ENCODE results near the gene ZCCHC9.

The ZCCHC9 gene

DNA sequence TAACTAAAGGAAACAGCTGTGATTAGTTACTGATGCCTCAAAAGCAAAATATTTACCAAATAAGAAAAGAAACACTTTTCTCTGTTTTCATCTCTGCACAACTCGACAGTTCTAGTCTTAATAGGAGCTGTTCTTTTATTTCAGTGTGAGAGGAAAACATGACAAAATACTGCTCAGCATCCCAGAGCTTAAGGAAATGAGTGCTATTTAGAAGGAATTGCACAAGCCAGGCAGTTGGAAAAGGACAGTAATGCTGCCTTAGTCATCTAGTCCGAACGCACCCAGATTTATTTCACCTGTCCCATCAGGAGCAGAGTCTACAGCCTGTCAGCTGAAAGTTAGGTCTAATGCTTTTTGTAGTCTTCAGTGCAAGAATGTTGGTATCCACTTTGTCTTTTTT lies 12.3 kb downstream of the ZCCHC9 start:
- TF ChIP-seq, protein P1, sequence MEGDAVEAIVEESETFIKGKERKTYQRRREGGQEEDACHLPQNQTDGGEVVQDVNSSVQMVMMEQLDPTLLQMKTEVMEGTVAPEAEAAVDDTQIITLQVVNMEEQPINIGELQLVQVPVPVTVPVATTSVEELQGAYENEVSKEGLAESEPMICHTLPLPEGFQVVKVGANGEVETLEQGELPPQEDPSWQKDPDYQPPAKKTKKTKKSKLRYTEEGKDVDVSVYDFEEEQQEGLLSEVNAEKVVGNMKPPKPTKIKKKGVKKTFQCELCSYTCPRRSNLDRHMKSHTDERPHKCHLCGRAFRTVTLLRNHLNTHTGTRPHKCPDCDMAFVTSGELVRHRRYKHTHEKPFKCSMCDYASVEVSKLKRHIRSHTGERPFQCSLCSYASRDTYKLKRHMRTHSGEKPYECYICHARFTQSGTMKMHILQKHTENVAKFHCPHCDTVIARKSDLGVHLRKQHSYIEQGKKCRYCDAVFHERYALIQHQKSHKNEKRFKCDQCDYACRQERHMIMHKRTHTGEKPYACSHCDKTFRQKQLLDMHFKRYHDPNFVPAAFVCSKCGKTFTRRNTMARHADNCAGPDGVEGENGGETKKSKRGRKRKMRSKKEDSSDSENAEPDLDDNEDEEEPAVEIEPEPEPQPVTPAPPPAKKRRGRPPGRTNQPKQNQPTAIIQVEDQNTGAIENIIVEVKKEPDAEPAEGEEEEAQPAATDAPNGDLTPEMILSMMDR (IDR thresholded peaks at IDR 0.05), result no peak

DNA sequence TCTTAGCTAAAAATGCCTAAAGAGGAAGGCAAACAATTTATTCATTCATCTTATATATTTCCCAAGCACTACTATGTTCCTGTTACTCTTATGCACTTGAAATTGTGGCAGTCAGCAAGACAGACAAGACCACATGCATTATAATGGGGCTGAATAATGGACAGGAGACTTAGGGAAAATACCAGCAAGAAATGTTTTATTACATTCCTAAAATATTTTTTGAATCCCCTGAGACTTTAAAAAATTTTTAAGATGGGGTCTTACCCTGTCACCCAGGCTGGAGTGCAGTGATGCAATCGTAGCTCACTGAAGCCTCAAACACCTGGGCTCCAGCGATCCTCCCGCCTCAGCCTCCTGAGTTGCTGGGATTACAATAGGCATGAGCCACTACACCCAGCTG lies 13.2 kb downstream of the ZCCHC9 start:
- TF ChIP-seq, protein P1 (IDR thresholded peaks at IDR 0.05), result no peak

DNA sequence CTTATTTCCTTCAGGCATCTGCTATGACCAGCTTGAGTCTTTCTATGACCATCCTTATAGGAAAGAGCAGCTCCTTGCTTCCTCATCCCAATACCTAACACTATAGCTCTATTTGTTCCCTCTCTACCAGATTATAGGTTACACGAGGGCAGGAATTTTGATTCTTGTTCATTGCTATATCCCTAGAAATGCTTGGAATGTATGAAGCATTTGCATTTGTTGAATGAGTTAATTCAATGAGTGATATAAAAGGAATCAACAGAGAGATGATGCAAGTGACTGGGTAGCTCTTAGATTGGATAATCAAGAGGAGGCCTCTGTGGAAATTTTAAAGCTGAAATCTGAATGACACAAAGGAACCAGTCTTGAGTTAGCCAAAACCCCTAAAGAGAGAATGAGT lies 13.9 kb downstream of the ZCCHC9 start:
- TF ChIP-seq, protein P1 (IDR thresholded peaks at IDR 0.05), result no peak

DNA sequence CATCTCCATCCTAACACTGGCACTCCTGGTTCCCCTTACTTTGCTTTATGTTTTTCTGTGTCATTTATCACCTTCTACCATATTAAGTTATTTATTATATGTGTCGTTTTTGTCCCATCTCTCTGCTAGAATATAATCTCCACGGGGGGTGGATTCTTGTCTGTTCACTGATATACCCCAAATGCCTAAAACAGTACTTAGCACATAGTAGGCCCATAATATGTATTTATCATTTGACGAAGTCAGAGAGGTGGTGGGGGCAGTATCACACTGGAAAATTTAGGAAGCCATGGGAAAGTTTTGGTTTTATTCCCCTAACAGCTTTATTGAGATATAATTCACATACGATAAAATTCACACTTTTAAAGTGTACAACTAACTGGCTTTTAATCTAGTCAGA lies 14.4 kb downstream of the ZCCHC9 start:
- TF ChIP-seq, protein P1 (IDR thresholded peaks at IDR 0.05), result no peak

DNA sequence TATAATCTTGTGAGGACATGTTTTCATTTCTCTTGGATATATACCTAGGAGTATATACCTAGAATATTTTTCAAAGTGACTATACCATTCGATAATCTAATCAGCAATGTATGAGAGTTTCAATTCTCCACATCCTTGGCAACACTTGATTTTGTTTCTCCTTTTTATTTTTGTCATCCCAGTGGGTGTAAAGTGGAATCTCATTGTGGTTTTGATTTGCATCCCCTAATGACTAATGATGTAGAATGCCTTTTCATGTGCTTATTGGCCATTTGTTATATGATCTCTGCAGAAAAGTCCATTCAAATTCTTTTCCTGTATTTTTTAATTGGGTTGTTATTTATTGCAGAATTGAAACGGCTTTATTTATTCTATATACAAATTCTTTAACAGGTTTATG lies 15.2 kb downstream of the ZCCHC9 start:
- TF ChIP-seq, protein P1 (IDR thresholded peaks at IDR 0.05), result no peak

DNA sequence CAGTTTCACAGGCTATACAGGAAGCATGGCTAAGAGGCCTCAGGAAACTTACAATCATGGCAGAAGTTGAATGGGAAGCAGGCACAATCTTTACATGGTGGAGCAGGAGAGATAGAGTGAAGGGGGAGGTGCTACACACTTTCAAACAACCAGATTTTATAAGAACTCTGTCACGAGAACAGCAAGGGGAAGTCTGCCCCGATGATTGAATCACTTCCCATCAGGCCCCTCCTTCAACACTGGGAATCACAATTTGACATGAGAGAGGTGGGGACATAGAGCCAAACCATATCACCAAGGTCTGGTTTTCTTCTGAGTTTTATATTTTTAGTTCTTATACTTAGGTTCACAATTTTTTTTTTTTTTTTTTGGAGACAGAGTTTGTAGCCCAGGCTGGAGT lies 16.1 kb downstream of the ZCCHC9 start:
- TF ChIP-seq, protein P1 (IDR thresholded peaks at IDR 0.05), result no peak

DNA sequence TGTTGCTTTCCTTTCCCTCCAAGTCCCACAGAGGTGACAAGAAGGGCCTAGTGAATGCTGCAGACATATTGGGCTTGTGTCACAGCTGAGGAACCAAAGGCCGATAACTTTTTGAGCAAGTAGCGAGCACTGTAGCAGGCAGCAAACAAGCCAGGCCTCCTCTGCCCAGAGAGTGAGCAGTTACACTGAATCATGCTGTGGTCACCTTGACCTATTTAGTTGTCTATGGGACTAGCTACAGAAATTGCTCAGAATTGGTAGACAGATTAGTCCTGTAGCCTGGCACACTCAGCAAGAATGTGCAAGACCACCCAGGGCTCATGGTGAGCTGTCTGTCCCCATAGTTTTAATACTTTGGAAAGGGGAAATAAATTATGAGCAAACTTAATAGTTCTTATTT lies 25.2 kb downstream of the ZCCHC9 start:
- TF ChIP-seq, protein P1 (IDR thresholded peaks at IDR 0.05), result no peak

DNA sequence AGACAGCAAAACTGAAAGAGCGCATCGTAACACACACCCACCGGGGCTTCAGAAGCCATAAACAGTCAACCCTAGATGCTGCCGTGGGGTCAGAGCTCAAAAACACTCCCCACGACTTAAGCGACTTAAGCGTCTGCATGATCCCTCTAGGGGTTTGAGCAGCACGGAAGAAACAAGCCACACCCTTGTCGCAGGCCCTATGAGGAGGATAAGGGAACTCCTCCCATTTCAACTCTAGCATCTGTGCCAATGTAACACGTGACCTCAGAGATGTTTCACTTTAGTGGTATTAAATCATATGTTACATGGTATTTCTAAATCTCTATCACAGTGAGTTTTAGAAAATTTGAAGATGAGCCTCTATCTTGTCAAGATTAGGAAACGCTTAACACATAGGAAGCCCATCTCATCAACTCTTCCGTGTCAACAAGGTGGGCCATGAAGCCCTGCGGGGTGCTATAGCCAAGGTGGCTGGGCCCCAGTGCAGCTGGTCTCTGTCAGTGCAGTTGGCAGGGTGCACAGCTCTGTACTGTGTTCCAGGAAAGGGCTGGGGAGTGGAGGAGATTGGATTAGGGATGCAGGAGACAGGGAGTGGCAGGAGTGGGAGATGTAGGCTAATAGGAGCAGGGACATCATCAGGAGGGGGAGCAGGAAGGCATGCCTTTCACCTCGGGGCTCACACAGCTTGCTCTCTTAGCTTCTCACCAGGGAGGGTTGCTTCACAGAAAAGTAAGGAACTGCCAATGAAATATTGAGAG lies 33.1 kb downstream of the ZCCHC9 start:
- TF ChIP-seq, protein P1 (IDR thresholded peaks at IDR 0.05), result no peak

Measured in LNCAP (cell line).